Measurements from ENCODE around the gene PCDHGA10. TPM values are rescaled to one million over a fixed set of nuclear protein-coding genes. Genes with fewer than 3 reads are reported as not detected.
"Not testable (repeated sequence)": the region's sequence is repeated elsewhere in the genome, so short reads cannot be mapped to it uniquely, and the experiment has no call there.

The PCDHGA10 gene
- total RNA-seq, 4 donors from 2014 or later: 7.0 to 23.6 (median 10.3) TPM

- DNase-seq (ENCODE audit: low spot score in 2 of 2): no peak
- no peaks in the 10 kb centered on the region for H3K36me3 ChIP-seq
- WGBS: 42% methylated on average over 11 of the region's 53 CpGs
- H3K9me3 ChIP-seq: peaks cover 80% of the 10 kb centered on the region
- no peak overlapping the region for H3K27ac ChIP-seq
- TF ChIP-seq EP300 (IDR thresholded peaks at IDR 0.05): no peak
- no peak for TF ChIP-seq CTCF (IDR thresholded peaks at IDR 0.05)
- no peak for TF ChIP-seq POLR2AphosphoS5 (IDR thresholded peaks at IDR 0.05)
- TF ChIP-seq POLR2A (IDR thresholded peaks at IDR 0.05): no peak
- H3K4me3 ChIP-seq: no peak overlapping the region
- H3K27me3 ChIP-seq: no peaks in the 10 kb centered on the region
- H3K4me1 ChIP-seq: no peaks in the 10 kb centered on the region
These were observed 15.1 kb downstream of the PCDHGA10 start for GRCh38 chr5:141427783-141428426.

GRCh38 chr5:141430332-141431113, 17.7 kb downstream of the PCDHGA10 start, which contains the start of gene PCDHGA12:
PCDHGA12 (plus strand) TSS chr5:141430507; CDS start chr5:141430760, 253 bp downstream.
- Histone ChIP-seq H3K9me3 (peaks cover 78% of the 10 kb centered on the region), H3K4me1 (no peaks in the 10 kb centered on the region), H3K27ac (no peak within 1 kb of the TSS), H3K36me3 (no peaks in the 10 kb centered on the region), H3K27me3 (no peaks in the 10 kb centered on the region), H3K4me3 (peak within 1 kb of the TSS; percentile 38)
- DNase-seq (ENCODE audit: low spot score in 2 of 2): no peak
- TF ChIP-seq EP300 (IDR thresholded peaks at IDR 0.05) (no peak), CTCF (IDR thresholded peaks at IDR 0.05) (peak in 1 of 2 donors; percentile 26), POLR2AphosphoS5 (IDR thresholded peaks at IDR 0.05) (no peak), POLR2A (IDR thresholded peaks at IDR 0.05) (no peak)
- 10% methylated on average over 33 of the region's 33 CpGs for WGBS

GRCh38 chr5:141431286-141431685, 18.5 kb downstream of the PCDHGA10 start:
- WGBS: 27% methylated on average over 26 of the region's 37 CpGs
- TF ChIP-seq EP300 (IDR thresholded peaks at IDR 0.05): no peak
- TF ChIP-seq CTCF (IDR thresholded peaks at IDR 0.05): no peak
- TF ChIP-seq POLR2A (IDR thresholded peaks at IDR 0.05): no peak
- no peak for TF ChIP-seq POLR2AphosphoS5 (IDR thresholded peaks at IDR 0.05)
- DNase-seq (ENCODE audit: low spot score in 2 of 2): no peak
- Histone ChIP-seq H3K4me1 (no peaks in the 10 kb centered on the region), H3K27me3 (no peaks in the 10 kb centered on the region), H3K36me3 (no peaks in the 10 kb centered on the region), H3K9me3 (peaks cover 72% of the 10 kb centered on the region), H3K4me3 (peak overlapping the region; percentile 38), H3K27ac (no peak overlapping the region)

- H3K4me1 ChIP-seq; DNase-seq (ENCODE audit: low spot score in 2 of 2); H3K36me3 ChIP-seq; H3K27ac ChIP-seq; H3K27me3 ChIP-seq; H3K4me3 ChIP-seq: not testable (repeated sequence)
- H3K9me3 ChIP-seq: peaks cover 63% of the 10 kb centered on the region
- WGBS: 34% methylated on average over 18 of the region's 38 CpGs
These were observed 19.5 kb downstream of the PCDHGA10 start for GRCh38 chr5:141432308-141432707.

GRCh38 chr5:141432726-141433125, 19.9 kb downstream of the PCDHGA10 start:
- not testable (repeated sequence) for H3K27ac ChIP-seq; H3K36me3 ChIP-seq; H3K4me3 ChIP-seq; H3K4me1 ChIP-seq; DNase-seq (ENCODE audit: low spot score in 2 of 2); H3K27me3 ChIP-seq
- H3K9me3 ChIP-seq: peaks cover 63% of the 10 kb centered on the region
- 34% methylated on average over 12 of the region's 29 CpGs for WGBS

- Histone ChIP-seq H3K9me3 (peaks cover 50% of the 10 kb centered on the region), H3K4me1 (no peaks in the 10 kb centered on the region), H3K4me3 (no peak overlapping the region), H3K27me3 (no peaks in the 10 kb centered on the region), H3K36me3 (no peaks in the 10 kb centered on the region), H3K27ac (no peak overlapping the region)
- 81% methylated on average over 2 of the region's 2 CpGs for WGBS
- DNase-seq (ENCODE audit: low spot score in 2 of 2): no peak
- no peak for TF ChIP-seq EP300 (IDR thresholded peaks at IDR 0.05)
- TF ChIP-seq POLR2A (IDR thresholded peaks at IDR 0.05): no peak
- TF ChIP-seq CTCF (IDR thresholded peaks at IDR 0.05): no peak
- TF ChIP-seq POLR2AphosphoS5 (IDR thresholded peaks at IDR 0.05): no peak
These were observed 21.2 kb downstream of the PCDHGA10 start for GRCh38 chr5:141434006-141434405.

All from suprapubic skin (tissue), 4 donors.